Endothelial cell of umbilical vein (primary cell): ENCODE data around the gene RAP2A. TPM values are rescaled to one million over a fixed set of nuclear protein-coding genes. Genes with fewer than 3 reads are reported as not detected.

Experiments
- BruUV-seq: library from RNA; stranded (reverse); fragments of 400-500 nt; replicated peaks from 2 replicates; lab custom pipeline; 2021; lab: Mats Ljungman, UMichigan
- CTCF ChIA-PET: fragments of 300-600, 350-600 bp; sonication (Branson Sonifier 250); formaldehyde crosslinking; loops from one replicate; lab custom pipeline; 2021; ENCODE audit warnings: antibody characterized with exemption, inconsistent platforms; lab: Charles Lee
- POLR2A ChIA-PET: fragments of 300-600, 350-600 bp; sonication (Branson Sonifier 250); formaldehyde crosslinking; loops from one replicate; lab custom pipeline; 2021; ENCODE audit warnings: antibody characterized with exemption, inconsistent platforms; lab: Charles Lee
- DNase-seq: peaks from one replicate; pipeline ENCODE4 v3.0.0-alpha.2; 2011; ENCODE audit warnings: low read depth, low spot score
- FAIRE-seq: peaks from 2 replicates; lab custom pipeline; 2011; peaks lifted over from hg19 to GRCh38; lab: Jason Lieb, UNC
- H2AFZ ChIP-seq: 2 replicates; pipeline ENCODE4 v1.6.0; 2012; ENCODE audit warnings: low read depth, low read length, control low read depth, inconsistent platforms
- H3K27ac ChIP-seq: 2 replicates; pipeline ENCODE4 v1.5.1; 2011; ENCODE audit warnings: low read depth, mild to moderate bottlenecking, control low read depth, low read length, moderate library complexity; ENCODE audit not compliant: insufficient read depth
- H3K27me3 ChIP-seq, 2 experiments: 2 replicates each; pipeline versions ENCODE4 v1.6.0 to v1.6.1; 2011; ENCODE audit warnings: low read length in 2 of 2, mixed read lengths in 1 of 2; ENCODE audit not compliant: control insufficient read depth in 2 of 2, insufficient read depth in 2 of 2
- H3K36me3 ChIP-seq, 2 experiments: 2 replicates in 1 of 2; 3 replicates in 1 of 2; pipeline ENCODE4 v1.5.1; 2011; ENCODE audit warnings: low read length in 2 of 2, mild to moderate bottlenecking in 1 of 2, moderate library complexity in 1 of 2; ENCODE audit not compliant: control insufficient read depth in 2 of 2, insufficient read depth in 2 of 2; ENCODE audit errors: extremely low read depth in 1 of 2
- H3K4me1 ChIP-seq: 3 replicates; pipeline ENCODE4 v1.5.1; 2011; ENCODE audit warnings: mild to moderate bottlenecking, low read length; ENCODE audit not compliant: control insufficient read depth, insufficient read depth; ENCODE audit errors: extremely low read depth
- H3K4me2 ChIP-seq: 2 replicates; pipeline ENCODE4 v1.6.1; 2011; ENCODE audit warnings: low read length, control low read depth, mixed read lengths; ENCODE audit not compliant: insufficient read depth
- H3K4me3 ChIP-seq, 3 experiments: fragments of 200-600 bp in 1 of 3; sonication (generic), shearing (Covaris generic) in 1 of 3; replicated peaks in 1 of 3; 2 replicates each; pipeline ENCODE4 v1.5.1; 2011 to 2016; ENCODE audit warnings: control low read depth in 3 of 3, low read length in 3 of 3, mild to moderate bottlenecking in 2 of 3, inconsistent platforms in 1 of 3, low read depth in 1 of 3, moderate library complexity in 1 of 3; ENCODE audit not compliant: insufficient read depth in 1 of 3
- H3K79me2 ChIP-seq: 2 replicates; pipeline ENCODE4 v1.6.0; 2012; ENCODE audit warnings: low read length, inconsistent platforms; ENCODE audit not compliant: control insufficient read depth, insufficient read depth
- H3K9ac ChIP-seq: replicated peaks from 2 replicates; pipeline ENCODE3; 2011; ENCODE audit warnings: low read length, control low read depth; ENCODE audit not compliant: insufficient read depth; ENCODE audit errors: extremely low read depth
- H3K9me1 ChIP-seq: replicated peaks from 3 replicates; pipeline ENCODE4 v1.6.0; 2011; ENCODE audit warnings: mild to moderate bottlenecking, low read length; ENCODE audit not compliant: control insufficient read depth, insufficient read depth; ENCODE audit errors: extremely low read depth
- H3K9me3 ChIP-seq: replicated peaks from 2 replicates; pipeline ENCODE4 v1.5.1; 2012; ENCODE audit warnings: low read length, inconsistent platforms; ENCODE audit not compliant: control insufficient read depth, insufficient read depth
- H4K20me1 ChIP-seq: replicated peaks from 2 replicates; pipeline ENCODE3; 2011; ENCODE audit warnings: mild to moderate bottlenecking, low read length; ENCODE audit not compliant: control insufficient read depth, insufficient read depth; ENCODE audit errors: extremely low read depth
- CTCF ChIP-seq, 2 donors: IDR thresholded peaks; 1 replicate in 1 of 2; 2 replicates in 1 of 2; pipeline ENCODE4 v1.5.1; 2011; ENCODE audit warnings: low read length in 2 of 2, mild to moderate bottlenecking in 2 of 2, moderate library complexity in 2 of 2, control low read depth in 1 of 2, inconsistent platforms in 1 of 2, low read depth in 1 of 2; ENCODE audit not compliant: insufficient read depth in 1 of 2; ENCODE audit errors: extremely low read depth in 1 of 2
- EZH2 ChIP-seq: IDR thresholded peaks from 2 replicates; pipeline ENCODE4 v1.6.1; 2012; ENCODE audit warnings: borderline replicate concordance, low read depth, mild to moderate bottlenecking, moderate library complexity, low read length, inconsistent platforms; ENCODE audit not compliant: severe bottlenecking
- FOS ChIP-seq: IDR thresholded peaks from 2 replicates; pipeline ENCODE4 v1.6.1; 2011; ENCODE audit warnings: mild to moderate bottlenecking, low read length, moderate library complexity, borderline replicate concordance; ENCODE audit not compliant: insufficient read depth
- GATA2 ChIP-seq: IDR thresholded peaks from 2 replicates; pipeline ENCODE4 v1.7.0; 2011; ENCODE audit warnings: low read depth, mild to moderate bottlenecking, moderate library complexity, mixed read lengths, low read length; ENCODE audit not compliant: insufficient read length, insufficient read depth
- JUN ChIP-seq: IDR thresholded peaks from 2 replicates; pipeline ENCODE4 v1.6.1; 2011; ENCODE audit warnings: borderline replicate concordance, low read depth; ENCODE audit not compliant: insufficient read length, insufficient read depth
- MAX ChIP-seq: IDR thresholded peaks from 2 replicates; pipeline ENCODE4 v1.6.1; 2011; ENCODE audit not compliant: insufficient read depth, insufficient read length
- MYC ChIP-seq: IDR thresholded peaks from one replicate; pipeline ENCODE4 v1.6.1; 2011; ENCODE audit warnings: mild to moderate bottlenecking, low read depth, low read length
- POLR2A ChIP-seq: IDR thresholded peaks from 2 replicates; pipeline ENCODE4 v1.6.1; 2012; ENCODE audit warnings: low read depth, mild to moderate bottlenecking, control low read depth, low read length
- POLR2AphosphoS5 ChIP-seq: IDR thresholded peaks from 2 replicates; pipeline ENCODE4 v1.6.1; 2012; ENCODE audit warnings: low read depth, mild to moderate bottlenecking, control low read depth, low read length, moderate library complexity; ENCODE audit not compliant: insufficient read depth
- dilution Hi-C: fragments of 300-500 bp; cut with MboI; formaldehyde crosslinking; loops from one replicate; pipeline ENCODE4 v1.15.0; 2019; ENCODE audit warnings: low sequenced_read_pairs; ENCODE audit not compliant: extremely low pct_ligation_motif_present
- intact Hi-C: fragments of 100-400 bp; cut with micrococcal nuclease; formaldehyde crosslinking; loops from one replicate; pipeline ENCODE4 v1.10.0; 2022
- polyA plus RNA-seq, 4 experiments: library from polyadenylated mRNA; depleted of rRNA in 3 of 4; stranded (reverse) in 3 of 4; unstranded in 1 of 4; fragments of >200 nt; gene quantifications; 2 replicates each; pipeline versions ENCODE4 v1.2.1 to v1.2.3, GENCODE V29; 2011 to 2012; ENCODE audit warnings: missing spikeins in 1 of 4
- total RNA-seq: library from RNA; stranded (reverse); gene quantifications from 2 replicates; pipeline ENCODE4 v1.2.3, GENCODE V29; 2021

Gene RAP2A
- total and polyA plus RNA-seq, 2 donors (not counting 3 experiments of a cell fraction or from before 2014, with no cell fraction given) = 7.8 to 44.4 TPM

GRCh38 chr13:97401421-97401820 lies 32.5 kb upstream of the RAP2A start:
- H3K9me1 ChIP-seq = no peaks in the 10 kb centered on the region
- no peaks in the 10 kb centered on the region for H3K79me2 ChIP-seq
- TF ChIP-seq MYC (no peak), POLR2A (no peak), POLR2AphosphoS5 (no peak), FOS (no peak), GATA2 (no peak), CTCF (IDR thresholded peaks at IDR 0.05; ENCODE audit: extremely low read depth in 1 of 2, insufficient read depth in 1 of 2, low read depth in 1 of 2, low read length in 2 of 2) (no peak), EZH2 (no peak), JUN (no peak), MAX (no peak)
- no peaks in the 10 kb centered on the region for H3K36me3 ChIP-seq
- no peaks in the 10 kb centered on the region for H3K4me1 ChIP-seq
- H3K4me2 ChIP-seq = no peak overlapping the region
- H3K9ac ChIP-seq = no peak overlapping the region
- H3K27me3 ChIP-seq = peaks cover 0 to 2% of the 10 kb centered on the region in 2 experiments
- no peaks in the 10 kb centered on the region for H4K20me1 ChIP-seq
- no TSS peak for BruUV-seq
- dilution Hi-C loops = no loop called here
- no peak for FAIRE-seq
- H3K9me3 ChIP-seq = no peaks in the 10 kb centered on the region
- no peak overlapping the region for H3K27ac ChIP-seq
- no peak overlapping the region for H3K4me3 ChIP-seq
- DNase-seq = no peak
- ChIA-PET CTCF (interaction anchor here (1.3 kb wide), 1 partner anchor 14 kb away, joined by 3 read pairs; no protein-coding TSS in a partner anchor), POLR2A (no interaction called here)
- H2AFZ ChIP-seq = no peak overlapping the region
- intact Hi-C loops = no loop called here
